ENCODE measurements around the gene FGF9. TPM values are rescaled to one million over a fixed set of nuclear protein-coding genes. Genes with fewer than 3 reads are reported as not detected.

The FGF9 gene
- total RNA-seq, 4 donors from 2014 or later: 0.11 to 0.46 (median 0.14) TPM

DNA sequence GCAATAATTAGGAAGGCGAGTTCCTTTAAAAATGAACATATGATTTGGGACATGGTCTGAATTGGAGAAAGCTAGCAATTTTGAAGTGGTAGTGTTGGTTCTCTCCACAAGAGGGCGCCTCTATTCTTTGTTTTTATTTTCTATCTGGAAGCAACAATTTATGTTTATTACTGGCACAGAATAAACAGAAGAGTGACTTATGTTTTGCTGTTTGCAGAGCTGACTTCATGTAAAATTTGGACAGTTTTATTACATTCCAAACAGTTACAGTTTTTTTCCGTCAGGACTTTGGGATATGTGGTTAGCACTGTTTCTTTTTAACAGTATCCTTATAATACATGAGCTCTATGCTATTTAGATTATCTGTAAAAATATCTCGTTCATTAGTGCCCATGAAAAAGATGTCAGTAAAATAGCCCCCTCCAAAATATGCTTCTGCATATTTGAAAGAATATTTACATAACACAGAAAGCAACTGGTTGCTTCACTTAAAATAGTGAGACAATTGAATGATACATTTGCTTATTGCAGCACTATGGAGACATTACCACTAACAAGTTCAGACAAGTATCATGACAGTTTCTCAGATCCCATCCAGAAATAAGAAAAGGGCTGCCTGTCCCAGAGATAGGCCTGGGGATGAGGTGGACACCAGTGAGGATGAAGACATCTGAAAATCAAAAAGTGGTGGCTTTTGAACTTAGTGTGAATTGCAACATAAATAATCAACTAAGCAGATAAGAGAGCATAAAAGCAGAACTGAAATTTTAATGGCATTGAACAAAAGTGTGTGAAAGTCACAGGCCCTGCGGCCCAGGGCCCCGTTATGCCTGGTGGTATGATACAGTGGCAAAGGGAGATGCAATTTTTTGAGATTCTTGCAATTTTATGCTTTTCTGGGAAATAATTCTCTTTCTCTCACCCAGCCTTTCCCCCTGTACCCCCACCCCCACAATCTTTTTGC, 32.3 kb upstream of the FGF9 start:
- Histone ChIP-seq H3K4me3 (replicated peaks in 1 of 3) (no peak overlapping the region), H3K27ac (no peak overlapping the region), H3K36me3 (no peaks in the 10 kb centered on the region), H3K4me1 (peaks cover 0 to 7% of the 10 kb centered on the region in 2 donors), H3K27me3 (no peaks in the 10 kb centered on the region), H3K9me3 (no peaks in the 10 kb centered on the region)
- DNase-seq: peak in 1 of 2 donors; percentile 4
- no peak for TF ChIP-seq POLR2A (IDR thresholded peaks at IDR 0.05)
- TF ChIP-seq, protein P1, sequence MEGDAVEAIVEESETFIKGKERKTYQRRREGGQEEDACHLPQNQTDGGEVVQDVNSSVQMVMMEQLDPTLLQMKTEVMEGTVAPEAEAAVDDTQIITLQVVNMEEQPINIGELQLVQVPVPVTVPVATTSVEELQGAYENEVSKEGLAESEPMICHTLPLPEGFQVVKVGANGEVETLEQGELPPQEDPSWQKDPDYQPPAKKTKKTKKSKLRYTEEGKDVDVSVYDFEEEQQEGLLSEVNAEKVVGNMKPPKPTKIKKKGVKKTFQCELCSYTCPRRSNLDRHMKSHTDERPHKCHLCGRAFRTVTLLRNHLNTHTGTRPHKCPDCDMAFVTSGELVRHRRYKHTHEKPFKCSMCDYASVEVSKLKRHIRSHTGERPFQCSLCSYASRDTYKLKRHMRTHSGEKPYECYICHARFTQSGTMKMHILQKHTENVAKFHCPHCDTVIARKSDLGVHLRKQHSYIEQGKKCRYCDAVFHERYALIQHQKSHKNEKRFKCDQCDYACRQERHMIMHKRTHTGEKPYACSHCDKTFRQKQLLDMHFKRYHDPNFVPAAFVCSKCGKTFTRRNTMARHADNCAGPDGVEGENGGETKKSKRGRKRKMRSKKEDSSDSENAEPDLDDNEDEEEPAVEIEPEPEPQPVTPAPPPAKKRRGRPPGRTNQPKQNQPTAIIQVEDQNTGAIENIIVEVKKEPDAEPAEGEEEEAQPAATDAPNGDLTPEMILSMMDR (IDR thresholded peaks at IDR 0.05): peak; percentile 41 to 76 (median 54)
- 44 to 45% methylated on average over 6 of the region's 6 CpGs for WGBS, 2 donors
- intact Hi-C loops (cut with DNase I): no loop called here

DNA sequence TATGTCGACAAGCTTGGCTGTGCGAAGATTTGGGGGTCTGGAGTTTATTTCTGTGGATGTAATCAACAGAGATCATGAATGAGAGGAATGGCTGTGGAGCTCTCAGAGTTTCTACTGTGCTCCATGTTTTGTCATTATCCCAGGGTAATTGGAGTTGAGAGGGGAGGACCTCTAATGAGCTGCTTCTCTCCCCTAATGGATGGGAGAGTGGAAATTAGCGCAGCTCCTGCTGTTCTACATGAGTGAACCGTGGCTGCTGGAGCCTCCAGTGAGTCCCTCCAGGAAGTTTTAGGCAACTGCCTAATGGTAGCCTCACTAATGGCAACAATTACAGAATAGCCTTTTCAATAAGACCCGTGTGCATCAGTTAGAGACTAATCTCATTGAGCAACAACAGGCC, 31.3 kb upstream of the FGF9 start:
- intact Hi-C loops (cut with DNase I): no loop called here
- Histone ChIP-seq H3K4me3 (replicated peaks in 1 of 3) (no peak overlapping the region), H3K9me3 (no peaks in the 10 kb centered on the region), H3K27ac (no peak overlapping the region), H3K4me1 (peaks cover 0 to 7% of the 10 kb centered on the region in 2 donors), H3K27me3 (no peaks in the 10 kb centered on the region), H3K36me3 (no peaks in the 10 kb centered on the region)
- WGBS, 2 donors: 56 to 59% methylated on average over 5 of the region's 5 CpGs
- DNase-seq: no peak
- no peak for TF ChIP-seq POLR2A (IDR thresholded peaks at IDR 0.05)
- TF ChIP-seq, protein P1 (IDR thresholded peaks at IDR 0.05): no peak

- 88 to 93% methylated on average over 2 of the region's 2 CpGs for WGBS, 2 donors
- DNase-seq: no peak
- peaks cover 0 to 7% of the 10 kb centered on the region in 2 donors for H3K4me1 ChIP-seq
- H3K27me3 ChIP-seq: no peaks in the 10 kb centered on the region
- intact Hi-C loops (cut with DNase I): no loop called here
- H3K36me3 ChIP-seq: no peaks in the 10 kb centered on the region
- H3K4me3 ChIP-seq (replicated peaks in 1 of 3): no peak overlapping the region
- H3K27ac ChIP-seq: no peak overlapping the region
- H3K9me3 ChIP-seq: no peaks in the 10 kb centered on the region
- TF ChIP-seq, protein P1 (IDR thresholded peaks at IDR 0.05): no peak
- TF ChIP-seq POLR2A (IDR thresholded peaks at IDR 0.05): no peak
Measured at GRCh38 chr13:21641629-21642028, 29.2 kb upstream of the FGF9 start.

DNA sequence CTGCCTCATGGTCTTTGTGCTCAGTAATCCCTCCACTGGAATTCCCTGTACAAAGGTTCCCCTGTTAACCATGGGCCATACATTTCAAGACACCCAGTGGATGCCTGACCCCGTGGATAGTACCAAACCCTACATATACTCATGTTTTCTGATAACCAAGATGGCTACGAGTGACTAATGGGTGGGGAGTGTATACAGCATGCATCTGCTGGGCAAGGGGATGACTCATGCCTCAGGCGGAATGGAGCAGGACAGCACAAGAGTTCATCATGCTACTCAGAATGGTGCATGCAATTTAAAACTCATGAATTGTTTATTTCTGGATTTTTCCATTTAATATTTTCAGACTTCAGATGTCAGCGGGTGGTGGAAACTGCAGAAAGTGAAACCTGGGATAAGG, 13.3 kb upstream of the FGF9 start:
- 81 to 84% methylated on average over 4 of the region's 4 CpGs for WGBS, 2 donors
- Histone ChIP-seq H3K4me3 (replicated peaks in 1 of 3) (no peak overlapping the region), H3K27me3 (no peaks in the 10 kb centered on the region), H3K4me1 (no peaks in the 10 kb centered on the region), H3K36me3 (no peaks in the 10 kb centered on the region), H3K27ac (no peak overlapping the region), H3K9me3 (no peaks in the 10 kb centered on the region)
- intact Hi-C loops (cut with DNase I): no loop called here
- TF ChIP-seq, protein P1 (IDR thresholded peaks at IDR 0.05): no peak
- TF ChIP-seq POLR2A (IDR thresholded peaks at IDR 0.05): no peak
- no peak for DNase-seq

DNA sequence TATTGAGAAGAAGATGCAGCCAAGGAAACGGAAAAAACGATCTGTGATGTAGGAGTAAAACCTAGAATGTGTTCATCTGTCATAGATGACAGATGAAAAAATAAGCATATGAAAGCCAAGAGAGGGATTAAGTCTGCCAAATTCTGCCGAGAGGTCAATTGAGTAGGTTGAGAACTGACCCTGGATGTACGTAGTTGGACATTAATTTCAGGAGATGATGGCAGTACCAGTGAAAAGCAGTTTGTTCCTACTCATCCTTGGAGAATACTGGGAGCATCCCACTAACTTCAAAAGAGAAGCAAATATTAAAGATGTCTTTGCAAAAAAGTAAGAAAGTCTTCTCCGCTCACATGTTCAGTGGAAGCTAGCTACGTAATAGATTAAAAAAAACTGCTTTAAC, 11.8 kb upstream of the FGF9 start:
- no peak for TF ChIP-seq POLR2A (IDR thresholded peaks at IDR 0.05)
- TF ChIP-seq, protein P1 (IDR thresholded peaks at IDR 0.05): no peak

More for the DNA sequence above, 11.8 kb upstream of the FGF9 start:
- WGBS, 2 donors: 69 to 72% methylated on average over 6 of the region's 6 CpGs
- H3K27ac ChIP-seq: no peak overlapping the region
- H3K4me3 ChIP-seq (replicated peaks in 1 of 3): no peak overlapping the region
- H3K4me1 ChIP-seq: no peaks in the 10 kb centered on the region
- no peak for DNase-seq
- no peaks in the 10 kb centered on the region for H3K27me3 ChIP-seq
- no peaks in the 10 kb centered on the region for H3K9me3 ChIP-seq
- no peaks in the 10 kb centered on the region for H3K36me3 ChIP-seq
- intact Hi-C loops (cut with DNase I): no loop called here
